ENCODE data around the gene ANO1. TPM values are rescaled to one million over a fixed set of nuclear protein-coding genes. Genes with fewer than 3 reads are reported as not detected.

The ANO1 gene
- total RNA-seq, 4 donors from 2014 or later, result 87.7 to 133 (median 108) TPM

DNA sequence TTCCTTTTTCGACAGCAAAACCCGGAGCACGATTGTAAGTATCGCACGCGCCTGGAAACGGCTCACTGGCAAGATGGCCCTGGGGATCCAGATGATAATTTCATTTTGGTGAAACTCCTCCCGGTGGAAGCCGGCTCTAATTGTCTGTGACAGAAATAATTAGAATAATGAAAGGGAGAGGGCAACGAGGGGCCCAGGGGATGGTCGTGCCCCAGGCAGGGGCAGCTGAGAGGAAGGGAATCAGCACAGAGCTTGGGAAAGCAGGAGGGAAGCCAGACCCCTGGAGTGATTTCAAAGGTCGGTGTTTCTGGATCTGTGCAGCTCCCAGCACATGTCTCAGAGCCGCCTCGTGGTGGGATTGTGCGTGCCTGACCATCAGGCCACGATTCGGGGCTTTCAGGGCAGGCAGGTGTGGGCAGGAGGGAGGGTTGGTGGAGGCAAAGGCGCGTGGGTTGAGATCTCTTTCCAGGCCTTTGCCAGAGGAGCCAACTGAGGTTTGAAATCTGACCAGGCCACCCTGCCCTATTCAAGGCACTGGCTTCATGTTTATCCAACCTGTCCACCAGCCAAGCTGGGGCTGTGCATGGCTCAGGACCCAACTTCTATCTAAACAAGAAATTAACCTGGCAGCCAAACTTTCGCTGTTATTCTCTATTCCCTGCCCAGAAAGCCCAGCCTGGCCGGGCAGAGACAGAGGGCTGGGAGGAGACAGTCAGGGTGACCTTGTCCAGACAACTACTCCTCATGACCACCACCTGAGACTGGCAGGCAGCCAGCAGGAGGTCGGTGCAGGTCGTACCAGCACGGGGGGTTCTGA, 27.8 kb downstream of the ANO1 start:
- no peak for DNase-seq (ENCODE audit: low spot score in 2 of 2)
- Histone ChIP-seq H3K4me1 (no peaks in the 10 kb centered on the region), H3K4me3 (no peak overlapping the region), H3K27ac (no peak overlapping the region), H3K36me3 (peaks cover 4% of the 10 kb centered on the region), H3K9me3 (no peaks in the 10 kb centered on the region), H3K27me3 (peaks cover 11% of the 10 kb centered on the region)
- 79% methylated on average over 21 of the region's 24 CpGs for WGBS
- TF ChIP-seq POLR2AphosphoS5 (IDR thresholded peaks at IDR 0.05), result no peak

DNA sequence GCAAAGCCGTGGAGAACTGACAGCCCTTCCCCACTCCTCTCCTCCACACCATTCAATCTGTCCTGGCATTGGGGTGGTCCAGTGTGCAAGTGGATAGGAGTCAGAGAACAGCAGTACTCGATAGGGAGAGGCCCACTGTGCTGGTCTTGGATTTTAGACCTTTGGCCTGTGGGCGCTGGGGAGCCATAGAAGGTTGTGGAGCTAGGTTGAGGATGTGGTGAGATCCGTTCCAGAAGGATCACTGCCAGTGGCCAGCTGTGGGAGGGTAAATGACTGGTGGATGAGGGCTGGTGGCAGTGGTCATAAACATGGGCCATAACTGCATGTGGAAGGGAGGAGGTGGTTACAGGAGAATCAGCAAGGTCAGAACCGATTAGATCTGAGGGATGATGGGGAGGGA, 28.6 kb downstream of the ANO1 start:
- TF ChIP-seq EP300 (IDR thresholded peaks at IDR 0.05), result no peak
- no peak for TF ChIP-seq CTCF (IDR thresholded peaks at IDR 0.05)
- TF ChIP-seq POLR2AphosphoS5 (IDR thresholded peaks at IDR 0.05), result no peak
- TF ChIP-seq POLR2A (IDR thresholded peaks at IDR 0.05), result no peak
- H3K27ac ChIP-seq, result no peak overlapping the region

DNA sequence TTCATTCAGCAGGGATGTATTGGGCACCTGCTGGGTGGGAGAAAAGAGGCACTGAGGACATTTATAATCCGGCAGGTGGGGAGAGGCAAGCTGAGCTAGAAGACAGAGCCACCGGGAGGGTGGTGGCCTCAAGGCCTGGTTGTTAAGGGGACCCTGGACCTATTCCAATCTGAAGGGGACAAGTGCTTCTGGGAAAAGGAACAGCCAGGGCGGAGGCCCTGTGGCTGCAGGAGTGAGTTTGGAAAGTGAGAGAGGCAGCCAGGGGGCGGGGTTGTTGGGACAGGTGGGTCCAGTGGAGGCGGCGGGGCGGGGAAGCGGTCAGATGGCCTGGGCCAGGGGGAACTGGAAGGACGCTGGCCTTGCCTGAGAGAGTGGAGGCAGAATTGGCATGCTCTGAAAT, 29.1 kb downstream of the ANO1 start:
- WGBS, result 80% methylated on average over 9 of the region's 9 CpGs
- H3K36me3 ChIP-seq, result peaks cover 4% of the 10 kb centered on the region
- H3K4me1 ChIP-seq, result peaks cover 5% of the 10 kb centered on the region
- TF ChIP-seq POLR2A (IDR thresholded peaks at IDR 0.05), result no peak
- TF ChIP-seq CTCF (IDR thresholded peaks at IDR 0.05), result no peak
- TF ChIP-seq POLR2AphosphoS5 (IDR thresholded peaks at IDR 0.05), result no peak
- no peak for TF ChIP-seq EP300 (IDR thresholded peaks at IDR 0.05)
- DNase-seq (ENCODE audit: low spot score in 2 of 2), result no peak
- peaks cover 8% of the 10 kb centered on the region for H3K27me3 ChIP-seq
- H3K27ac ChIP-seq, result no peak overlapping the region
- H3K9me3 ChIP-seq, result no peaks in the 10 kb centered on the region
- no peak overlapping the region for H3K4me3 ChIP-seq

More for the DNA sequence above, 28.6 kb downstream of the ANO1 start:
- Histone ChIP-seq H3K4me3 (no peak overlapping the region), H3K9me3 (no peaks in the 10 kb centered on the region), H3K36me3 (peaks cover 4% of the 10 kb centered on the region), H3K4me1 (peaks cover 5% of the 10 kb centered on the region), H3K27me3 (peaks cover 11% of the 10 kb centered on the region)
- no peak for DNase-seq (ENCODE audit: low spot score in 2 of 2)
- 72% methylated on average over 5 of the region's 5 CpGs for WGBS

GRCh38 chr11:70107756-70108155, 29.6 kb downstream of the ANO1 start:
- DNase-seq (ENCODE audit: low spot score in 2 of 2), result no peak
- Histone ChIP-seq H3K9me3 (no peaks in the 10 kb centered on the region), H3K36me3 (peaks cover 4% of the 10 kb centered on the region), H3K27ac (no peak overlapping the region), H3K27me3 (peaks cover 3% of the 10 kb centered on the region), H3K4me1 (peaks cover 5% of the 10 kb centered on the region), H3K4me3 (no peak overlapping the region)
- WGBS, result 50% methylated on average over 4 of the region's 11 CpGs
- TF ChIP-seq POLR2AphosphoS5 (IDR thresholded peaks at IDR 0.05) (no peak), CTCF (IDR thresholded peaks at IDR 0.05) (no peak), POLR2A (IDR thresholded peaks at IDR 0.05) (no peak), EP300 (IDR thresholded peaks at IDR 0.05) (no peak)

DNA sequence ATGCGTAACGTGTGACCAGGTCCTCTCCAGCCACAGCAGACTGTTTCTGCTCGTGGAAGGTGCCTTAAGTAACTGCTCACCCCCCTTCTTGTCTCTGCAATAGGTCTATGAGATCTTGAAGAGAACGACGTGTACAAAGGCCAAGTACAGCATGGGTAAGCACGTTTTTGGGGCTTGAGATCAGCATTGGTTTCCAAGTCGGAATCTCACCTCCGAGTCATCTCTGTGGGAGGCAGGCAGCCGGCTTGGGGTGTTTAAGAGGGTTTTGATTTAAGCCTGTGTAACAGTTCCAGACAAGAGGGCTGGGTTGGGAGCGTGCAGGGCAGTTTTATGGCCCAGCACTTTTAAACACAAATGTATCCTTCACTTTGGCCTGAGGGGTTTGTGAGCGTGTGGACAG, 30.1 kb downstream of the ANO1 start:
- Histone ChIP-seq H3K27ac (no peak overlapping the region), H3K27me3 (peaks cover 3% of the 10 kb centered on the region), H3K9me3 (no peaks in the 10 kb centered on the region), H3K4me1 (peaks cover 5% of the 10 kb centered on the region), H3K4me3 (no peak overlapping the region), H3K36me3 (peaks cover 4% of the 10 kb centered on the region)
- 56% methylated on average over 6 of the region's 11 CpGs for WGBS
- DNase-seq (ENCODE audit: low spot score in 2 of 2), result no peak
- TF ChIP-seq CTCF (IDR thresholded peaks at IDR 0.05) (no peak), POLR2A (IDR thresholded peaks at IDR 0.05) (no peak), EP300 (IDR thresholded peaks at IDR 0.05) (no peak), POLR2AphosphoS5 (IDR thresholded peaks at IDR 0.05) (no peak)
